ENCODE data around the gene CCR9. TPM values are rescaled to one million over a fixed set of nuclear protein-coding genes. Genes with fewer than 3 reads are reported as not detected.

CCR9 gene
- total RNA-seq, 1 experiment from 2014 or later: not detected

- no peak for DNase-seq (ENCODE audit: low read depth)
Measured at GRCh38 chr3:45872569-45872968, 13.8 kb upstream of the CCR9 start.

- DNase-seq (ENCODE audit: low read depth): no peak
Measured at GRCh38 chr3:45873036-45873435, 13.3 kb upstream of the CCR9 start.

- DNase-seq (ENCODE audit: low read depth): no peak
Measured at GRCh38 chr3:45873638-45874037, 12.7 kb upstream of the CCR9 start.

DNA sequence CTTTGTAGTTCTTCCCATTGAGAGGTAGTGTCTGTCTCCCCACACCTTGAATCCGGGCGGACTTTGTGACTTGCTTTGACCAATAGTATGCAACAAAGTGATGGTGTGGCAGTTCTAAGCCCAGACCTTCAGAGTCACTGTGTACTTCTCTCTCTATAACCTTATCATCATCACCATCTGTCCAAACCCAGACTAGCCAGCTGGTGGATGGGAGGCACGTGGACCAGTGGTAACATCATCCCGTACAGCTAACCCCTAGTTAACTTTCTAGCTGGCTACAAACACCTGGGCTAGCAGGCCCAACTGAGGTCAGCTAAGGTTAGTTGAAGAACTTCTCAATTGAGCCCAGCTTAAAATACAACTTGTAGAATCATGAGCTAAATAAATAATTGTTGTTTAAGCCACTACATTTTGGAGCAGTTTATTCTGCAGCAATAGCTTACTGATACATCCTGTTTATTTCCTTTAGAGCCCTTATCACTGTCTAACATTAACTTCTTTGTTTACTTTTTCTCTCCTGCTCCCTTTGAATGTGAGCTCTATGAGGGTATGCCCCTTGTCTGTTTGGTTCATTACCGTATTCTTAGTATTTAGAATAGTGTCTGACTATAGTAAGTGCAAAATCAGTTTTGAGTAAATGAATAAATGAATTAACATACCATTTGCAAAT lies 11.5 kb upstream of the CCR9 start:
- no peak for DNase-seq (ENCODE audit: low read depth)

DNA sequence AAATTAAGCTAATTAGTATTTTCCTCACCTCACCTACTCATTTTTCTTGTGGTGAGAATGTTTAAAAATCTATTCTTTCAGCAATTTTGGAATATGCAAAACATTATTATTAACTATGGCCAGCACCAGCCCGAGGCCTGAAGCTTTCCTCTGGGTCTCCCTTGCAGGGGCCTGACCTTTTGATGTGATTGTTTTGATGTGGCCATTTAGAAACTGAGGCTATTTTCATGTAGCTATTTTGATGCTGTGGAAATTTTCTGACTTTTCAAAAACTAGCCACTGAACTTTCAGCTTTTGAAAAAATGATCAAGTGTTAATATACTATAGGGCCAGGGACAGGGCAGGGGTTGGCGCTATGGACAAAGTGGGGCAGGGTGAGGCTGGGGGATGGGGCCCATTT lies 8.2 kb upstream of the CCR9 start:
- DNase-seq (ENCODE audit: low read depth): no peak

DNA sequence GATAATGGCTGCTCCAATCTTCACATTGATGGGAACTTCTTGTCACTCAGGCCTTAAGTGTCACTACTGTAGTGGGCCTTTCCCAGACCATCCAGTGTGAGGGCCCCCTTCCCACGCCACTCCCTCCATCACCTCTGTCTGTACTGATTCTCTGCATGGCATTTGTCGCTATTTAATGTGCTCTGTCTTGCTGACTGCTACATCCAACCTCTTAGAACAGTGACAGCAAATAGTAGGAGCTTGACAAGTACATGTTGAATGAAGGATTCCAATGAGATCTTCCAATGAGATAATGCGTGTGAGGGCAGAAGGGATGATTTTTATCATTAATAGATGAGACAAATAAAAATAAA lies 5.6 kb upstream of the CCR9 start:
- no peak for DNase-seq (ENCODE audit: low read depth)

GRCh38 chr3:45881078-45882022 lies 5.0 kb upstream of the CCR9 start:
- peak; percentile 35 for DNase-seq (ENCODE audit: low read depth)

DNA sequence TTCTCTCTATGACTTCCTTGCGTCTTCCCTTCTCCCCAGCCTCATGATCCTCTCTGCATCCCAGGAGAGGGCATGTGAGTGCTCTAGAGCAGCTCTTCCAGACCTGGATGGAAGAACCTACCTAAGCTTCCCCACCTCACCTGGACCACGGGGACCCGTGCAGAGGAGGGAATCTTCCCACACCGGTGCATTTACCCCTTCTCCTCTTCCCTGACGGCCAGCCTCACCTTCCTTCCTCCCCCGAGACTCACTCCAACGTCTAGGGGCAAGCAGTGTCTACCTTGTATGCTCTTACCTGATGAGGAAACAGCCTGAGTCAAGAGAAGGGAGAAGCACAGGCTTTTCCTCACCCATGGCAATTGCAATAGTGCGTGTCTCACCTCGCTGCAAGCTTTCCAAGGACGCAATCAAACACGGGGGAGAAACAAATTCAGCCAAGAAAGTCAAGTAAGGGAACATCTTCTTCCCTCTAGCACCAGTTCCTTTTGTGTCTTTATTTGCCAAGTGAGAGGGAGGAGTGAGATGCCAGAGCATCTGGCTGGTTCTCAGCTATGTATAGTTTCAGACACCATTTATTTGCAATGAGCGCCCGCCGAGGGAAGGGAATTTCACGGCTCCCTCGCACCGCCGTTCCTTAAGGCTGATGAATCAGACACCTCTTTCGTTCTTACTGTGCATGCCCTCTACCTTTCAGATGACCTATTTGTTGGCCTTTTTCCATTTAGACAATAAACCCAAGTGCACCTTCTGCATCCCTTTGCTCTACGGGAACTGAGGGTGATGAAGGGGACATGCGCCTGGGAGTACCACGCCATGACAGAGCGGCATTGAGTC lies 1.8 kb upstream of the CCR9 start:
- no peak for DNase-seq (ENCODE audit: low read depth)

DNA sequence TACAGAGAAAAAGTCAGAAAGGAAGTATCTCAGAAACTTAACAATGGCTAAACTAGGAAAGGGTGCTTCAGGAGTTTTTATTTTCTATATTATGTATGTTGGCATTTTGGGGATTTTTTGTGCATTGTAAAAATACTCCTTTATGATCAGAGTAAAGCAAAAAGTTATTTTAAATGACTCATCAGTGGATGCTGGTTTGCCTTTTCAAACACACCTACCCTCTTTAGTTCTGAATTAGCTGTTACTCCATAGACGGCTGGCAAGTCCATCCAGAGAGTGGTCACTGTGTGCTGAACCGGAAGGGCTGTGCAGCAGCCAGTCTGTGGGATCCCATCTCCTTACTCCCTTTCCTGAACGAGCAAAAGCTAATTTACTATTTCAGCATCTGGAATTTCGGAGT lies 942 bp downstream of the CCR9 start:
- DNase-seq (ENCODE audit: low read depth): no peak

- DNase-seq (ENCODE audit: low read depth): no peak
Measured at GRCh38 chr3:45887759-45888511, 1.6 kb downstream of the CCR9 start.

DNA sequence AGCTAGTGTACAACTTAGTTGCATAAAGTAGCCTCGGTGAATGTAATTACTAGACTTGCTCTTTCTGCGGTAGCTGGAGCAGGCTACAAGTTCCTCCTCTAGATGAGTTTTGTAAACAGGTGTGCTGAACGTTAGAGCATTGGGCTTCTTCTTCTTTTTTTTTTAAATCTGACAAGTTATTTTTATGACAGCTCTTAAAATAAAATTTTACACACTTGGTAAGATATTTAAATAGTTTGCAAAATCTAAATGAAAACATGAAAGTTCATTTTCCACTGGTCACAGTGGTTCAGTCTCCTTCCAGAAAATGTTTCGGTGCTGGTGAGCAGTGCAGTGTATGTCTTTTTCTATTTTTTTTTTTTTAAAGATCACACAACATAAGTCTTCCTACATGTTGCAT lies 3.0 kb downstream of the CCR9 start:
- DNase-seq (ENCODE audit: low read depth): no peak

DNA sequence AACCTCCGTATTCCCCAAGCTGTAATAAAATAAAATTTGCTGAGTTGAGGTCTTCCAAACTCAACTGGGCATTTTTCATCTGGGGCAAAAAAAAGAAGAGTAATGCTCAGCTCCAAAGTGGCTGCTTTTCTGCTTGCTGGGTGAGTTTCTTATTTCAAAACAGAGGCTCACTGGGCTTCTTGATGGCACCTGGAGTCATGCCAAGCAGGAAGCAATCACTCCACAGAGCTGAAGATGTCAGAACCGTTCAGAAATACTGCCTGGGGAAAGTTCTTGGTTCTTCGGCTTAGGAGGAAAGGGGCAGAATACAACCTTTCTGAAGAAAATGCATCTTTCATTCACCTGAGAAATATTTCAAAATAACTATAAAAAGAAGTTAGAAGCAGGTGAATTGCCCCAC lies 4.1 kb downstream of the CCR9 start:
- DNase-seq (ENCODE audit: low read depth): peak; percentile 42

DNA sequence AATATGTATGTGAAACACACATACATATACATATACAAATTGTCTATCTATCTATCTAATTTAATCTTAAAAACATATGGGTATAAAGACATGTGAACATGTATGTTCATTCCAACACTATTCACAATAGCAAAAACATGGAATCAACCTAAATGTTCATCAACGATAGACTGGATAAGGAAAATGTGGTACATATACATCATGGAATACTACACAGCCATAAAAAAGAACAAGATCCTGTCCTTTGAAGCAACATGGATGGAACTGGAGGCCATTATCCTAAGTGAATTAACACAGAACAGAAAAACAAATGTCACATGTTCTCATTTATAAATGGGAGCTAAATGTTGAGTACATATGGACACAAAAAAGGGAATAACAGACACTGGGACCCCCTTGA lies 5.8 kb downstream of the CCR9 start:
- DNase-seq (ENCODE audit: low read depth): no peak

DNA sequence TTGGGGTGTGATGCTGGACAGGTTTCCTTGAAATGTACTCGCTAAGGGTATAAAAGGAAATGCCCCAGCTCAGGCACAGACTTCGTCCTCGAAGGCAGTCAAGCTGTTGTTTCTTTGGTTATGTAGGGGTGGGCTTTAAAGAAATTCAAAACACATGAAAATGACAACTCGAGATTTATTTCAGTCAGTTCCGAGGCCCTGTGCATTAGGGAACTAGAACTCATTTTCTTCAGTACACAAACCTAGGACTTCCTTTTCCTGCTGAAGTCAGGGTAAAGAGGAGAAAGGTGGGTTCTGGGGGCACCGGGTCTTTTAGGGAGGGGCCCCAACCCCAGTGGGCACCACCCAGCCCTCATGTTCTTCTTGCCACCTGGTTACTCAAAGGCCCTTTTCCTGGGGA lies 7.7 kb downstream of the CCR9 start:
- DNase-seq (ENCODE audit: low read depth): no peak

GRCh38 chr3:45895686-45896468 lies 9.5 kb downstream of the CCR9 start:
- no peak for DNase-seq (ENCODE audit: low read depth)

- DNase-seq (ENCODE audit: low read depth): peak; percentile 41
Measured at GRCh38 chr3:45896956-45897355, 10.6 kb downstream of the CCR9 start.

DNA sequence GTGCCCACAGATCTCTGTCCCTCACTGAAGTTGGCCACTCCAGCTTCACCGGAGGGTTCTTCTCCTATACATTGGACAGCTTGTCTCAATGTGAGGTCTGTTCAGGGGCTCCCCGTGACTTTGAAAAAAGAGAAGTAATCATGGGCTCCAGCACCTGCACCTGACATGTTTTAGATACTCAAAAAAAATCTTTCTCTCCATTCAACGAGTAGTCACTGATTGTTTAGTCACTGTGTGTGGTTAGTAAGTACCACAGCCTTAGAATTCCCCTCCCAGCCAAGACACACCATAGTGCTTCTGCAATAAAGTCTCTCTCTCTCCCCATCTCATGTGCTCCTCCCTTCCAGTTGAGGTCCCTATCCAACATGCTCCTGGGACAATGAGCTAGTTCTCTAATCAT lies 18.6 kb downstream of the CCR9 start:
- DNase-seq (ENCODE audit: low read depth): no peak

- DNase-seq (ENCODE audit: low read depth): no peak
Measured at GRCh38 chr3:45905755-45906154, 19.4 kb downstream of the CCR9 start.

GRCh38 chr3:45906681-45907407 lies 20.5 kb downstream of the CCR9 start:
- DNase-seq (ENCODE audit: low read depth): peak; percentile 39
